Stimulated activated CD4-positive, alpha-beta T cell treated with anti-CD3 and anti-CD28 coated beads, Interleukin-15, amount 100 ng/mL, for 48 hours (primary cell): ENCODE results near the gene RTL5.
"Not testable (repeated sequence)": the region's sequence is repeated elsewhere in the genome, so short reads cannot be mapped to it uniquely, and the experiment has no call there.

Experiments used
- DNase-seq, 2 donors: peaks; one replicate each; pipeline ENCODE4 v3.0.0-alpha.2; 2020; ENCODE audit warnings: low read depth in 2 of 2

Gene RTL5

GRCh38 chrX:72131317-72132294 is at the start of gene RTL5:
TSS of gene RTL5 (minus strand) at chrX:72131915.
- DNase-seq, result peak in 1 of 2 donors; percentile 28

DNA sequence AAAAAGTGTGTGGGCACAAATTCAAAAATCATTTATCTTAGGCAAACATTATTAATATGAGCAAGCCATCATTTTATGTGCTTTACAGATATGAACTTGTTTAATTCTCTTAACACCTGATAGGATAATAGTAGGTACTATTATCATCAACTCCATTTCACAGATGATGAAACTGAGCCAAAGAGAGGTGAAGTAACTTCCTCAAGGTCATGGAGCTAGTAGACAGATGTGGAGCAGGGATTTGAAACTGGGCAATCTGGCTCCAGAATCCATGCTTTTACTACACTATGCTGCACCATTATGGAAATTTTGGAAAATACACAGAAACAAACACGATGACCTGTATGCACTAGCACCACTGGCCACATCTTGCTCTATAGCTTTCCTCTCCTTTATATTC is 48.8 kb upstream of the RTL5 start:
- no peak for DNase-seq

GRCh38 chrX:72176981-72177380 is 45.3 kb upstream of the RTL5 start:
- DNase-seq, result no peak

DNA sequence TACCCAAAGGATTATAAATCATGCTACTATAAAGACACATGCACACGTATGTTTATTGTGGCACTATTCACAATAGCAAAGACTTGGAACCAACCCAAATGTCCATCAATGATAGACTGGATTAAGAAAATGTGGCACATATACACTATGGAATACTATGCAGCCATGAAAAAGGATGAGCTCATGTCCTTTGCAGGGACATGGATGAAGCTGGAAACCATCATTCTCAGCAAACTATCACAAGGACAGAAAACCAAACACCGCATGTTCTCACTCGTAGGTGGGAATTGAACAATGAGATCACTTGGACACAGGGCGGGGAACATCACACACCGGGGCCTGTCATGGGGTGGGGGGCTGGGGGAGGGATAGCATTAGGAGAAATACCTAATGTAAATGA is 44.6 kb upstream of the RTL5 start:
- DNase-seq, result not testable (repeated sequence)

- DNase-seq, result no peak
Observed at GRCh38 chrX:72169008-72169728, 37.5 kb upstream of the RTL5 start.

GRCh38 chrX:72165551-72165950 is 33.8 kb upstream of the RTL5 start:
- no peak for DNase-seq

- no peak for DNase-seq
Observed at GRCh38 chrX:72159769-72160168, 28.1 kb upstream of the RTL5 start.

DNA sequence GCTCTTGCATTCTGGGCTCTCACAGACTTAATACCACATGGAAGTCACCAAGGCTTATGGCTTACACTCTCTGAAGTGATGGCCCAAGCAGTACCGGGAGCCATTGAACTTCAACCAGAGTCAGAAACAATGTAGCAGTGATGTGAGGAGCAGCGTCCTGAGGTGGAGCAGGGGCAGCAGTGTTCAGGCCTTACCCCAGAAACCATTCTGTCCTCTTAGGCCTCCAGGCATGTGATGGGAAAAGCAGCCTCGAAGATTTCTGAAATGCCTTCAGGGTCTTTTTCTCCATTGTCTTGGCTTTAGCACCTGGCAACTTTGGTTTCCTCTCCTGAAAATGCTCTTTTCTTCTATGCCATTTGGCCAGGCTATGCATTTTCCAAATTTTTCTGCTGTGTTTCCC is 27.1 kb upstream of the RTL5 start:
- no peak for DNase-seq

DNA sequence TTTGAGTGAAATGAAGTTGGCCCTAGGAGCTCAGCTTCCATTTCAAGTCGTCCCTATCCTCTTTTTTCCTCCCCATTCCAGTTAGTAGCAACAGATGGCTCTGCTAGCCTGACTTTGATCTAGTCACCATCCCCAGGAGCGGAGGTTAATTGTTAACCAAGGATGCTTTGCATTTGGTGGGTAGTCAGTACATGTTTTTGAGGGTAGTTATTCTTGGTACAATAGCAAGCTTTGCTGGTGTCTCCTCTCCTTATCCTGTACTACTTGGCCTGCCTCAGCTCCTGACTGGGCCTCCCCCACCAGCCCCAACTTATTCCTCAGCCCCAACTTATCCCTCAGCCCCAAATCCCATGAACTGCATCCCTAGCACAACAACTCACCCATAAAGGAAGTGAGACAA is 14.8 kb upstream of the RTL5 start:
- DNase-seq, result no peak

DNA sequence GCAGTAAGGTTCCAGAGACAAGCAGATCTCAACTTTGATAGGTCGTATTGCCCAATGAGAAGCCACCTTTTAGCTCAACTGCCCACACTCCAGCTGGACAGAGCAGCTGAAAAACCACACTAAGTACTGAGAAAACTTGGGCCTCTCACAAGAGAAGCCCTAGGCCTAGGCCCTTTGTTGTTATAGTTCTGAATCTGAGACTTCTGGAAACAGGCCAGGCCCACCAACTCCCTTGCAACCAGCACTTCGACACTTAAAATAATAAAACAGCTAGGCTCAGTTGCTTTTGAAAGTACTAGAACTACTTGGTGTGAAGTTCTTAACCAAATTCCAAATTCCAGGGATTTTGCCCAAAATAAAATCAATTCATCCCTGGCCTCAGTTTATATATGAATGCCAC is 13.5 kb upstream of the RTL5 start:
- no peak for DNase-seq

DNA sequence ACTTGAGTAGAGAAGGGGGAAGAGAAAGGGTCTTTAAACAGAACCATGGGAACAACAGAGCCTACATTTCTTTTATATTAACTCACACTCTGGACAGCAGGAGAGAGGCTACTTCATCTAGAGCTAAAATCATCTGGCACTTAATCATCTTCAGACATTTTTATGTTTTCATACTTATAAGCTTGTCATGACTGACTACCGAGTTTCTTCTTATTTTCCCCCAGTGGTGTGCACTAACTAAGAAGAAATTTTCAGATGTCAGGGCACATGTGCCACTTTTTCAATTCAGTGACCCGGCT is 11.8 kb upstream of the RTL5 start:
- DNase-seq, result no peak

GRCh38 chrX:72142794-72143608 is 11.3 kb upstream of the RTL5 start:
- DNase-seq, result no peak

- no peak for DNase-seq
Observed at GRCh38 chrX:72142094-72142793, 10.5 kb upstream of the RTL5 start.

DNA sequence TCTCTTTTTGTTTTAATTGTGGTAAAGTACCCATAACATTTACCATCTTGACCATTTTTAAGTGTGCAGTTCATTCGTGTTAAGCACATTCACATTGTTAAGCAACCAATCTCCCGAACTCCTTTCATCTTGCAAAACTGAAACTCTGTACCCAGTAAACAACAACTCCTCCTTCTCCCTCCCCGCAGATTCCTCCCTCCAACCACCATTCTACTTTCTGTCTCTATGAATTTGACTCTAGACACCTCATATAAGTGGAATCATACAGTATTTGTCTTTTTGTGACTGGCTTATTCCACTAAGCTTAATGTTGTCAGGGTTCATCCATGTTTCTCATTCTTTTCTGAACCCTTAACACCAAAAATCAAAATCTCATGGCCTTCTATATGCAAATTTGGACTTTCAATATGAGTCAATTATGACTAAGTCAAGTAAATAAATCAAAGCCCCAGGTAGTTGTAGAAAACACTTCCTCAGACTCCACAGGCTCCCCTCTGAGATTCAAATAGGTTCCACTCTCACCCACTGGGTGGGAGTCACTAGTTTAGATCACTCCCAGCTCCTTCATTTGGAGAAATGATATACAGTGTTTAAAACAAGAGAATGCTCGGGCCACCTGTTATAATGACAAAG is 9.8 kb upstream of the RTL5 start:
- no peak for DNase-seq

GRCh38 chrX:72139538-72139937 is 7.8 kb upstream of the RTL5 start:
- DNase-seq, result no peak

GRCh38 chrX:72137846-72138495 is 6.3 kb upstream of the RTL5 start:
- DNase-seq, result no peak

GRCh38 chrX:72133851-72134546 is 2.3 kb upstream of the RTL5 start:
- no peak for DNase-seq

DNA sequence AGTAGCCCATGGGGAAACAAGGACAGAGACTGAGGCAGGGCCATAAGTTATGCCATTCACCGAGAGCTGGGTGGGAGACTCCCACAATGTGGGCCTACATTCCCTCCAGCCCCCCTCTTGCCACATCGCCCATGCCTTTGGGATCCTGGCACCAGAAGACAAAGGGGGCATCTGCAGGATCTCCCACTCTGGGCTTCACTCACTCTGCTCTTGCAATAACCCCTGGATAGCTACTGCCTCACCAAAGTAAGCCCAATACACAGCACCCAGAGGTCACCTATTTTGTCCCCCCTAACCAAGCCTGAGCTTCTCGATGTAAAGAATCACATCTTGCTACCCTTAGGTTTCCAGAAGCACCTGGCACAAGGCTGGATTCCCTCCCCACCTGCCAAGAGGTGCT is 741 bp upstream of the RTL5 start:
- DNase-seq, result no peak

- no peak for DNase-seq
Observed at GRCh38 chrX:72130762-72131250, 909 bp downstream of the RTL5 start.
